ENCODE measurements around the gene NFKBIZ.

DNA sequence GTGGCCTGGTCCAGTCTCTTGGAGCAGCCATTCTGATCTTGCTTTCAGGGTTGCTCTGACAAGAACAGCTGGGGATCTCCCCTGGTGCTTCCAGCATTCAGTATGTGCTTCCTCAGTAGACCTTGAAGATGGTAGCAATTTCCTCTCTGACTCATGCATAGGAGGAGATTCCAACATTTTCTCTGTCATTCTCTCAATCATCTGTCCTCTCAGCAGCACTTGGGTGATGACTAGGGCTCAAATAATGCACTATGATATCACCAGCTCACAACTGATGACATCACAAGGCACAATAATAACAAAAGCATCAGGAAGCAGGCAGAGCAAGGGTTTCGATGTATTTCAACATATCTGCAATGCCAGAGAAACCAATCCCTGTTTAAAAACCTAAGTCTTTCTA lies 52.7 kb downstream of the NFKBIZ start:
- TF ChIP-seq CTCF (conservative IDR thresholded peaks at IDR 0.05) (no peak), ZFX (IDR thresholded peaks at IDR 0.05) (no peak)
